Fibroblast of lung (primary cell): ENCODE measurements around the gene SEMA3D.

Experiments used
- CTCF ChIP-seq, 2 donors: IDR thresholded peaks in 1 of 2; conservative IDR thresholded peaks in 1 of 2; 1 replicate in 1 of 2; 2 replicates in 1 of 2; pipeline ENCODE4 v1.5.1; 2011 to 2012; ENCODE audit warnings: low read length in 2 of 2, control low read depth in 1 of 2, inconsistent platforms in 1 of 2, low read depth in 1 of 2, mild to moderate bottlenecking in 1 of 2
- EZH2 ChIP-seq: IDR thresholded peaks from 2 replicates; pipeline ENCODE4 v1.5.1; 2012; ENCODE audit warnings: low read length, control low read depth, mild to moderate bottlenecking; ENCODE audit errors: missing control alignments

DNA sequence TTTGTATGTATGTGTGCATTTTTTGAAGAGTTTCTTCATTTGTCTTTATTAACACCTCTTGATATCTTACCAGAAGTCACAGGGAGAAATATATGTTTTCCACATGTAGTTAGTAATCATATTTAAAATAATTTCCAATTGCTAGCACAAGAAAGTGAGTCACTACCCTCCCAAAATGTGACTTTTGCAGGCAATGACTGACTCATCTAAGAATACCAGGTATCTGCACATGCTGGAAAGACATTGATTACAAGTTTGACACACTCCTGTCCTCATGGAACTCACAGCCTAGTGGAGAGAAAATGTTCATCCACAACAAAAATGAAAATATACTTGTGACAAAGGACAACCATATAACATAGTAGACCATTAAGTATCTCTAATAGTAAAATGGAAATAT is 82.9 kb downstream of the SEMA3D start:
- TF ChIP-seq EZH2 (no peak), CTCF (conservative IDR thresholded peaks at IDR 0.05 in 1 of 2, IDR thresholded peaks at IDR 0.05 in 1 of 2; ENCODE audit: low read depth in 1 of 2, low read length in 2 of 2) (no peak)
